ENCODE measurements around the gene VAMP1.
"Not testable (repeated sequence)": the region's sequence is repeated elsewhere in the genome, so short reads cannot be mapped to it uniquely, and the experiment has no call there.

The VAMP1 gene, protein sequence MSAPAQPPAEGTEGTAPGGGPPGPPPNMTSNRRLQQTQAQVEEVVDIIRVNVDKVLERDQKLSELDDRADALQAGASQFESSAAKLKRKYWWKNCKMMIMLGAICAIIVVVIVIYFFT

DNA sequence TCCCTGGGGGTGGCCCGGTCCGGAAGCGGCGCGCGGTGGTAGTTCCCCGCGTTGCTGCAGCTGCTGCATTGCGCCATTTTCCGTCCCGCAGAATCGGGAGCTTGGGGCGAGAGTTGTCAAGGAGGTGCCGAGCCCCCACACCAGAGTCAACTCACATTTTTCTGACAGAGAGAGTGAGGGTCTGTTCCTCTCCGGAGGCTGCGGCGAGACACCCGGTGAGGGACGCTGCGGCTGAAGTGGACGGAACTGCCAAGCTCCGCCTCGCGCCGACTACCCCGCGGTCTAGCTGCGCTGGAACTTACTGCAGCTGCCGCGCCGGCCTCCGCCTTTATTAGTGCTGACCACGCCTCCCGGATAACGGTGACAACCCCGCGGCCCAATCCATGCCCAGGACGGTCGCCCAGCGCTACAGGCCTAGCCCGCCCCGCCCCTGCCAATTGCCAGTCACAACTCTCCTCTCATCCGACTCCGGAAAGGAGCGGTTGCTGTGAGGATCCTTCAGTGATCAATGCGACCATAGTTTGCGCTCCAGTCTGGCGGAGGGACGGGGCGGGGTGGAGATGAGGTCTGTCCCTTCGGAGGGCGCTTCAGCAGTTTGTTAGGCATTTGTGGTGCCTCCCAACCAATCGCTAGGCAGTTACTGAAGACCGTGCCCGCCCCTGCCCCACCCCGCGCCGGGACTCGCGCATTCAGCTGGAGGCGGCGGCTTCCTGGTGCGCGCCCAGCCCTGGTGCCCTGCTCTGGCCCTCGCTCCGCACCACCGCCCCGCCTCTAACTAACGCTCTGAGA is at the start of gene VAMP1:
TSS of gene VAMP1 (minus strand) at position 303 of the 789 bp plus-strand sequence. CDS start at position 157, 146 bp downstream.
- DNase-seq, result peak; percentile 99

DNA sequence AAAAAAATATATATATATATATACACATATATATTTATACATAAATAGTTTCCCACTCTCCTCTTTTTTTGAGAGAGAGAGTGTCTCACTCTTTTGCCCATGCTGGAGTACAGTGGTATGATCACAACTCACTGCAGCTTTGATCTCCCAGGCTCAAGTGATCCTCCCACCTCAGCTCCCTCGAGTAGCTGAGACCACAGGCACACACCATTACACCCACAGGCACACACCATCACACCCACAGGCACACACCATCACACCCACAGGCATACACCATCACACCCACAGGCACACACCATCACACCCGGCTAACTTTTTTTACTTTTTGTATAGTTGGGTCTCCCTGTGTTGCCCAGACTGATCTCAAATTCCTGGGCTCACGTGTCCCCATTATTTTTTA is 49.7 kb upstream of the VAMP1 start:
- DNase-seq, result no peak

DNA sequence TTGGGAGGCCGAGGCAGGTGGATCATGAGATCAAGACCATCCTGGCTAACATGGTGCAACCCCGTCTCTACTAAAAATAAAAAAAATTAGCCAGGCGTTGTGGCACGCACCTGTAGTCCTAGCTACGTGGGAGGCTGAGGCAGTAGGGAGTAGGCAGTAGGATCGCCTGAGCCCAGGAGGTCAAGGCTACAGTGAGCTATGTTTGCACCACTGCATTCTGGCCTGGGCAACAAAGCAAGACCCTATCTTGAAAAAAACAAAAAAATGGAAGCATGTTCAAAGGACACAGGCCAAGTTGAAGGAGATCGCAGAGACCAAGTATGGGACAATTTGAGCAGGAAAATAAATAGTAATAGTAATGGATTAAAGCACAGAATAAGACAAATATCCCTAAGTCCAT is 37.6 kb upstream of the VAMP1 start:
- DNase-seq, result no peak

DNA sequence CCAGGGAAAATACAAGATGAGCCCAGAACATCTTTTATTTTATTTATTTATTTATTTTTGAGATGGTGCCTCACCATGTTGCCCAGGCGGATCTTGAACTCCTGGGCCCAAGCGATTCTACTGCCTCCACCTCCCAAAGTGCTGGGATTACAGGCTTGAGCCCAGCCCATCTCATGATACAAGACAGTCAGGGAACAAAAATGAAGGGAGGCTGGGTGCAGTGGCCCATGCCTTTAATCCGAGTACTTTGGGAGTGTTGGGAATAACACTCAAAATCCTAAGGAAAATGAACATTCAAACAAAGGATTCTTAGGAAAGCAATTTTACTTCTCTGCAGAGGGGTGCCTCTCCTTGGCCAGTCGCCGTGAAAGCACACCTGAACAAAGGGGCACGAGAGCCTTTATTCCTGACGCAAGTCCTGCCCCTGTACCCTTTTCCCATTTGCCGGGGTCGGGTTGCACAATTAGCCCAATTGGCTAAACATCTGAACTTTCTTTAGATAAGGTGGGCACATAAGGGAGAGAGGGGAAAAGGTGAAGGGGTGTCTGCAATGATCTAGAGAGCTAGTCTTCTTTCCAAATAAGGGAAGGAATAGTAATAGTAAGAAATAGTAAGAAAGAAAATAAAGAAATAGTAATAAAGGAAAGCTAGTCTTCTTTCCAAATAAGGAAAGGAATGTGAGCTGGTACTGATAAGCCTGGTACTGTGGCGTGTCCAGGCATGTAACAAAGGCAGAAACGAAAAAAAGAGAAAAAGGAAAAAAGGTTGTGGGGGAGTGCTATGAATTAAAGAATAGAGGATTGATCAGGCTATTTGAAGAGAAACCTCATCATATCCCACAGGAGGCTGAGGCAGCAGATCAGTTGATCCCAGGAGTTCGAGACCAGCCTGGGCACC is 36.9 kb upstream of the VAMP1 start:
- DNase-seq, result no peak

DNA sequence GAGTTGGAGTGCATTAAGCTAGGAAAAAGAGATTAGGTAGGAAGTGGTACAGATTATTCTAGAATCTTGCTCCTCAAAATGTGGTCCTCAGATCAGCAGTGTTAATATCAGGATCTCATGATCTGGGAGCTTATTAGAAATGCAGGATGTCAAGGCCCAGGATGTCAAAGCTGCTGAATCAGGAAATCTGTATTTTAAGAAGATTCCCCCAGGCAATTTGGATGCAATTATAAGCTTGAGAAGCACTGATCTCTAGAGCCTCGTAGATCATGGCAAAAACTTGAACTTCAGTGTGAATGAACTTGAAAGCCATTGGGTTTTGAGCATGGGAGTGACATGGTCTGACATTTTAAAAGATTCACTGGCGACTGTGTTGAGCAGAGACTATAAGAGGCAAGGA is 30.0 kb upstream of the VAMP1 start:
- DNase-seq, result no peak

DNA sequence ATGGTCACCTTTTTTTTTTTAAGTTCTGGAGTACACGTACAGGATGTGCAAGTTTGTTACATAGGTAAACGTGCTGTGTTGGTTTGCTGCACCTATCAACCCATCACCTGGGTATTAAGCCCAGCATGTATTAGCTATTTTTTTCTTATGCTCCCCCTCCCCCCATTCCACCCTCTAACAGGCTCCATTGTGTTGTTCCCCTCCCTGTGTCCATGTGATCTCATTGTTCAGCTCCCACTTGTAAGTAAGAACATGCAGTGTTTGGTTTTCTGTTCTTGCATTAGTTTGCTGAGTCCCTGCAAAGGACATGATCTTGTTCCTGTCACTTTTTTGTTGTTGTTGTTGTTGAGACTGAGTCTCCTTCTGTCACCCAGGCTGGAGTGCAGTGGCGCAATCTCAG is 26.8 kb upstream of the VAMP1 start:
- DNase-seq, result not testable (repeated sequence)

DNA sequence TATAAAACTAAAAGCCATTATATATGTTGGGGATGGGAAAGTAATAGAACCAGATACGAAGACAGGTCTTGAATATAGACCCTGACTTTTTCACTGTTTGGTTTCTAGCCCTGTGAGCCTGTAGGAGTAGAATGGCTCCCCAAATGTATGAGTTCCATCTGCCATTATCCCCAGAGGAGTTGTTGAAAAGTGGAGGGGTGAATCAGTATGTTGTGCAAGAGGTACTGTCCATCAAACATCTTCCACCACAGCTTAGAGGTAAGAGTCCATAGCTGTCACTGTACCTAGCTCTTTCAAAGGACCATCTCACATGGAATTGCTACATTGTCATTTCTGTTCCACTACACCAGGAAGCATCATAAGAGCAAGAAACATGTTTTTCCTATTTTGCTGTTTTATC is 24.5 kb upstream of the VAMP1 start:
- DNase-seq, result no peak

DNA sequence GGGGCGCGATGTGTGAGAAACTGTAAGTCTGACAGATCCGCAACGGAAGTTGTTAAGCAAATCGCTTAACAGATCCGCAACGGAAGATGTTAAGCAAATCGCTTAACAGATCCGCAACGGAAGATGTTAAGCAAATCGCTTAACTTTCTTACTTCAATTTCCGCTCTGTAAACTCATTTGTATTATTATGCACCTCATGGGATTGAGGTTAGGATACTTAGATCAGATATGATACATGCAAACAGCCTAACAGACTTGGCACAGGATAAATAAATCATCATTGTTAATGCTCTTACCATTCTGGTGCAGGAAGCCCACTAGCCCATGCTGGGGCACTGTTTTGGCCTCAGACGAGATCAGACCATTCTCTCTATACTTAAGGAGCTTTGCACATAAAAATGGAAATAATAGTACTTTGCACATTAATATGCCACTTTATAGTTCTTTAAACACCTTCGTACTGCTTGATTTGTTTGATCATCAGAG is 23.8 kb upstream of the VAMP1 start:
- DNase-seq, result no peak

DNA sequence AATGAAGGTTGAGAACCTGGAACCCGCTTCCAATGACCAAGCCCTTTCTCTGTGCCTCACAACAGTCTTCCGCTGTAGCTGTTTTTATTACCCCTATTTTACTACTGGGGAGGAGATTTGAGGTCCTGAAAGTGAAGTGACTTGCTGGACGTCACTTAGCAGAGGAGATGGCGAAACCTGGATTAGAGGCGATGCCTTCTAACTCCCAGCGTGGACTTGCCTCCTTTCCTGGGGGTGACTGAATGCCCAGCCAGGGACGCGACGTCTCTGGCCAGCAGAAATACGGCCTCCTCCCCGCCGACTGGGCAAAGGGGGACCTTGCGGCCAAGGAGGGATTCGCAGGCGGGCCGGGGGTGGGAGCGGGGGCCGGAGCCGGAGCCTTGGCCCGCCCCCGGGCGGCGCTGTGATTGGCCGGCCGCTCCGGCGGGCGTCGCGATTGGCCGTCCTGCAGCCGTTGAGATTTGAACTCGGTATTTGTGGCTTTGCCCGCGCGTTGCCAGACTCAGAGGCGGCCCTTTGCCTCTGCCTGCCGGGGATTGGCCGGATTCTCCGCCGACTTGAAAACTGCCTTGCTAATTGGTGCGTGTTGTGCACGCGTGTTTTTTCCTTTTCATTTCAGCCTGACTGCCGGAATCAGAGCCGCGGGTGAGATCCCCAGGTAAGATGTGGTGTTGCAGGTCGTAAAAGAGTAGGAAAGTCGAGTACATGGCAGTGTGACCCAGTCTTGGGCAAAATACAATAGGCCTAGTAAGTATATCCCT is 23.2 kb upstream of the VAMP1 start, which contains the start of gene NCAPD2:
TSS of gene NCAPD2 (plus strand) at position 606 of the 761 bp plus-strand sequence. CDS start 997 bp downstream, outside the sequence.
- DNase-seq, result peak; percentile 95

DNA sequence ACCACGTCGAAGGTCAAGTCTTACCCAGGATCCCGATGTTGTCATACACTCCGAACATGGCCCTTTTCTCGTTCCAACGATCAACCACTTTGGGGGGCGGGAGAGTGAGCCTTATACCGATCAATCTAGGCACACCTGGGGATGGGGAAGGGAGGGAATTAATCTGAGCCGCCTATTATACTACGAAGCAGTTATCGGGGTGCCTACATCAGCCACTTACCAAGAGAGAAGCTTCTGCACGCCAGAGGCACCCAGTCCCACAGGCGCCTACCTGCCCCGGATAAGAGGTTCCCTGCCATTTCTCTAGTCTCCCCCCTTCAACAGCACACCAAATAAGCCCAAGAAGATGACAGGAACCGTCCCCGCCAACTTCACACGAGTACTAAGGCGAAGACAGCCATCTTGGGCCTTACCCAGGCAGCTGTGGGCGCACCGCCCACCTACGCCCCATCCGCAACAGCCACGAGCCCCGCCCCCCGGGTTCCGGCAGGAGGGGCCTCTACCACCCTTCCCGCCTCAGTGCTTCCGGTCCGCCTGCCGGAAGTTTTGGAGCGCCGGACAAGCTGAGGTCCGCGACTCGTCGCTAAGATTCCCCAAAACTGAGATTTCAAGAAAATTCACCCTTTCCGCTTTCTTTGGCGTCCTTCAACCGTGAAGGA is 22.5 kb upstream of the VAMP1 start, which contains the start of gene MRPL51:
TSS of gene MRPL51 (minus strand) at position 425 of the 659 bp plus-strand sequence. CDS start at position 299, 126 bp downstream.
- DNase-seq, result peak; percentile 94

DNA sequence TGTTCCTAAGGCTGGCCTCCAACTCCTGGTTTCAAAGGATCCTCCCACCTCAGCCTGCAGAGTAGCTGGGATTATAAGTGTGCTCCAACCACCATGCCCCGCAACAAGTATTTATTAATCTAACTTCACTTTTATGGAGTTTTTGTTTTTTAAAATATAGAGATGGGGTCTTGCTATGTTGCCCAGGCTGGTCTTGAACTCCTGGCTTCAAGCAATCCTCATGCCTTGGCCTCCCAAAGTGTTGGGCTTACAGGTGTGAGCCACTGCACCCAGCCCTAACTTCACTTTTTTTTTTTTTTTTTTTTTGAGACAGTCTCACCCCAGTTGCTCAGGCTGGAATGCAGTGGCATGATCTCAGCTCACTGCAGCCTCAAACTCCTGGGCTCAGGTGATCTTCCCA is 20.2 kb upstream of the VAMP1 start:
- DNase-seq, result not testable (repeated sequence)

DNA sequence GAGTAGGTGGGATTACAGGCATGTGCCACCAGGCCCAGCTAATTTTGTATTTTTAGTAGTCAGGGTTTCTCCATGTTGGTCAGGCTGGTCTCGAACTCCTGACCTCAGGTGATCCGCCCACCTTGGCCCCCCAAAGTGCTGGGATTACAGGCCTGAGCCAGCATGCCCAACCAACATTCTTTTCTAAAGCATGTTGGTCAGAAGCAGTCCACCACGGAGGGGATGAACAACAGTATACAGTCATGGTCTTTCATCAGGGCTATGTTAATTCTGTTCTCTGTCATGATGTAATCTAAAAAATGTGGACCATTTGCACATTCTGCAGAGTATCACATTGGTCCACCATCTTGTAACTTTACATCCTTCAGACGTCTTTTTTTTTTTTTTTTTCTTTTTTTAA is 19.0 kb upstream of the VAMP1 start:
- DNase-seq, result no peak

DNA sequence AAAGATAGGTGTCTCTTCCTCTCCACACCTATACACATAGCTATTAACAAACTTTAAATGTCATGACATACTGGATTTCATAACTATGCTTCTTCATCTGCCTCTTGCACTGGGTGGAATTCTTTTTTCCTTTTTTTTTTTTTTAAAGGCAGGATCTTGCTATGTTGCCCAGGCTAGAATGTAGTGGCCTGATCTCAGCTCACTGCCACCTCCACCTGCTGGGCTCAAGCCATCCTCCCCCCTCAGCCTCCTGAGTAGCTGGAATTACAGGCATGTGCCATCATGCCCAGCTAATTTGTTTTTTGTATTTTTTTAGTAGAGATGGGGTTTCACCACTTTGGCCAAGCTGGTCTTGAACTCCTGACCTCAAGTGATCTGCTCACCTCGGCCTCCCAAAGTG is 17.8 kb upstream of the VAMP1 start:
- no peak for DNase-seq

DNA sequence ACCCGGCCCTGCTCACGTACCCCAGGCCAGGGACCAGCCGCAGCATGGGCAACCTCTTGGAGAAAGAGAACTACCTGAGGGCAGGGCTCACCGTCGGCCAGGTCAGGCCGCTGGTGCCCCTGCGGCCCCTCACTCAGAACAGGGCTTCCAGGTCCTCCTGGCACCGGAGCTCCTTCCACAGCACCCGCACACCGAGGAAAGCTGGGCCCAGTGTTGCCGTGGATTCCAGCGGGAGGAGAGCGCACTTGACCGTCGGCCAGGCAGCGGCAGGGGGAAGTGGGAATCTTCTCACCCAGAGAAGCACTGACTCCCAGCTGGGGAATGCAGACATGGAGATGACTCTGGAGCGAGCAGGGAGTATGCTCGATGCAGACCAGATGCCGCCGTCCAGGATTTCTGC is 7.9 kb upstream of the VAMP1 start:
- DNase-seq, result no peak

DNA sequence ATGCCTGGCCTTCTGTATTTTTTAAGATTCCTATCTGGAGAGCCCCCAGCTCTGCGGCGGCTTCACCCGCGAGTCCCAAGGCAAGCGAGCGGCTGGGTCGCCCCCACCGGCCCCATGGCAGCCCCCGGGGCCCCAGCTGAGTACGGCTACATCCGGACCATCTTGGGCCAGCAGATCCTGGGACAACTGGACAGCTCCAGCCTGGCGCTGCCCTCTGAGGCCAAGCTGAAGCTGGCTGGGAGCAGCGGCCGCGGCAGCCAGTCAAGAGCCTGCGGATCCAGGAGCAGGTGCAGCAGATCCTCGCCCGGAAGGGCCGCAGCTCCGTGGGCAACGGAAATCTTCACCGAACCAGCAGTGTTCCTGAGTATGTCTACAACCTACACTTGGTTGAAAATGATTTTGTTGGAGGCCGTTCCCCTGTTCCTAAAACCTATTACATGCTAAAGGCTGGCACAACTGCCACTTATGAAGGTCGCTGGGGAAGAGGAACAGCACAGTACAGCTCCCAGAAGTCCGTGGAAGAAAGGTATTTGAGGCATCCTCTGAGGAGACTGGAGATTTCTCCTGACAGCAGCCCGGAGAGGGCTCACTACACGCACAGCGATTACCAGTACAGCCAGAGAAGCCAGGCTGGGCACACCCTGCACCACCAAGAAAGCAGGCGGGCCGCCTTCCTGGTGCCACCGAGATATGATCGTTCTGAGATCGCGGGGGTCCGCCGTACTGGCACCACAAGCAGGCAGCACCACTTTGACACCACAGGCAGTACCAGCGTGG is 7.3 kb upstream of the VAMP1 start:
- DNase-seq, result not testable (repeated sequence)

DNA sequence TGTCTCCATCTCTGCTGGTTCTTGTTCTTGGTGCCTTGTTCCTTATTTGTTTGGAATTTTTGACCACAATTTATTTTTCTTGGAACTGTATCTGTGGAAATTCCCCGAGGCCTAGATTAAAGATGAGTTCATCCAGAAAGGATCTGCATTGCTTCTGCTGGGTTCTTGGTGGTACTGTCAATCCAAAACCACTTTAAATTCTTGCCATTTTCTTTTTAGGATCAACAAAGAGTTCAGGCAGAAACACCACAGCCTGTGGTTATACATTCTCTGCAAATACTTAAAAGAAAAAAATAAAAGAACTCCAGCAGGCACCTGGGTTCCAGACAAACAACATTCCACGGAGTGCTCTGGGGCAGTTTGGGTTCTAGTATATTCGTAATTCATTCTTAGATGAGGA is 6.0 kb upstream of the VAMP1 start:
- no peak for DNase-seq

DNA sequence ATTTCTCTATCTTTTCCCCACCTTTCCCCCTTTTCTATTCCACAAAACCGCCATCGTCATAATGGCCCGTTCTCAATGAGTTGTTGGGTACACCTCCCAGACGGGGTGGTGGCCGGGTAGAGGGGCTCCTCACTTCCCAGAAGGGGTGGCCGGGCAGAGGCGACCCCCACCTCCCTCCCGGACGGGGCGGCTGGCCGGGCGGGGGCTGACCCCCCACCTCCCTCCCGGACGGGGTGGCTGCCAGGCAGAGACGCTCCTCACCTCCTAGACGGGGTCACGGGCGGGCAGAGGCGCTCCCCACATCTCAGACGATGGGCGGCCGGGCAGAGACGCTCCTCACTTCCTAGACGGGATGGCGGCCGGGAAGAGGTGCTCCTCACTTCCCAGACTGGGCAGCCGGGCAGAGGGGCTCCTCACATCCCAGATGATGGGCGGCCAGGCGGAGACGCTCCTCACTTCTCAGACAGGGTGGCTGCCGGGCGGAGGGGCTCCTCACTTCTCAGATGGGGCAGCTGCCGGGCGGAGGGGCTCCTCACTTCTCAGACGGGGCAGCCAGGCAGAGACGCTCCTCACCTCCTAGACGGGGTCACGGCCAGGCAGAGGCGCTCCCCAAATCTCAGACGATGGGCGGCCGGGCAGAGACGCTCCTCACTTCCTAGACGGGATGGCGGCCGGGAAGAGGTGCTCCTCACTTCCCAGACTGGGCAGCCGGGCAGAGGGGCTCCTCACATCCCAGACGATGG is 4.9 kb upstream of the VAMP1 start:
- DNase-seq, result not testable (repeated sequence)

DNA sequence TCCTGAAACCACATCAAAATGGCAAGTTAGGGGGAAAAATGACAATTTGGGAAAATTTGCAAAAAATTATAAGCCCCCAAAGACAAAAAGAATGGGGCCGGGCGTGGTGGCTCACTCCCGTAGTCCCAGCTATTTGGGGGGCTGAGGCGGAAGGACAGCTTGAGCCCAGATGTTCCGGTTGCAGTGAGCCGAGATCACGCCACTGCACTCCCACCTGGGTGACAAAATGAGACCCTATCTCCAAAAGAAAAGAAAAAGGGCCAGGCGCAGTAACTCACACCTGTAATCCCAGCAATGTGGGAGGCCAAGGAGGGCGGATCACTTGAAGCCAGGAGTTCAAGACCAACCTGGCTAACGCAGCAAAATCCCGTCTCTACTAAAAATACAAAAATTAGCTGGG is 2.0 kb upstream of the VAMP1 start:
- DNase-seq, result no peak

DNA sequence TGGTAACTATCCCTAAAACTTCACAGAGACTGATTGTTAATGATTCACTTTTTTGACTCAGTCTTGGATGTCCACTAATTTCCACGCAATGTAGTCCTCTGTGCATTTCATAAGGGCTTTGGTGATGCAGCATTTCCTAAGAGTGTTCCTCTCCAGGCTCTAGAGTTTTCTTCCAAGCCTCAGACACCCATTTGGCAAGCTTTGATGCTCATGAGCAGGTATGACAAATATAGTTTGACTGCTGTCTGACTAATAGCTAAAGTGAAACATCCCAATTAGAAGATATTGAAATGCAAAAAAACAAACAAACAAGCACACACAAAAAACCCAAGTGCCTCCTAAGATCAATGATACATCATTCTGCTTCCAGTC is 1.5 kb upstream of the VAMP1 start:
- DNase-seq, result no peak

DNA sequence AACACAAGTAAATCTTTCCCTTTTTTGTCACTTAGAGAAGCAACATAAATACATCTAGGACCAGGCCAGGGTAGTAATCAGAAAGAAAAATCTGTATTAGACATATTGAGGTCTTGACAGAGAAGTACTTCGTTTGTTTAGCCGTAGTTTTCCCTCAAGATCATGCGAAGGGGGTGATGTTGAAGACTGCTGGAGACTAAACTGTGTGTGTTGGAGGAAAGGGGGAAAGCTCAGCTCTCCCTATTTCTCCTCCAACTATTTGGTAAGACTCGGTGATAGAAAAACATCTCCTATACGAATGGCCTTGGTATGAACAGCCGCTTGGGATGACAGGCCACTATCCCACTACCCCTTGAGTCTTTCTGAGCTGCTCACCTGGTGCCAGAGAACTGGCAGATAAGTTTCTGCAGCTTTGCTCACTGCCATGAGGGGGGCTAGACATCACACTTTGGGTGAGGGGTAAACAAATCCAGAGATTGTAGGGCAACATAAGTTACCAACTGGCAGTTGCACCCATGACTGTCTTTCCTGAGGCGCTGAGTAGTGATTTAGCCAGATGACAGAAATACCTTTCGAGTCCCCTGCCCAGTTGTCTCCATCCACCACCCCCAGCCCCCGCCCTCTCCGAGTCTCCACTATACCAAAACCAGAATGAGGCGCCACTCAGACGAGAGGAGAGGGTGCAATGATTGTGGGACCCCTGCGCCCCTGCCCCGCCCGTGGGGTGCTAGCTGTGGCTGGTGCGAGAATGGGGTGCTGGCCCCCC is 685 bp downstream of the VAMP1 start:
- DNase-seq, result no peak
